Mesothelial cell of epicardium (in vitro differentiated cells): ENCODE measurements around the gene MYO1H. TPM values are rescaled to one million over a fixed set of nuclear protein-coding genes. Genes with fewer than 3 reads are reported as not detected.

Experiments used
- DNase-seq, 2 experiments: peaks; one replicate each; pipeline ENCODE4 v3.0.0; 2021; ENCODE audit warnings: low spot score in 2 of 2; ENCODE audit not compliant: unreplicated experiment in 2 of 2
- H3K27ac Mint-ChIP-seq: 2 replicates; pipeline ENCODE4 v1.8.0; 2021; ENCODE audit warnings: mixed read lengths
- H3K27me3 Mint-ChIP-seq: 2 replicates; pipeline ENCODE4 v1.8.0; 2021; ENCODE audit warnings: low read depth, mixed read lengths
- H3K36me3 Mint-ChIP-seq: 2 replicates; pipeline ENCODE4 v1.8.0; 2021; ENCODE audit warnings: mixed read lengths
- H3K4me1 Mint-ChIP-seq: 2 replicates; pipeline ENCODE4 v1.8.0; 2021; ENCODE audit warnings: mixed read lengths
- H3K4me3 Mint-ChIP-seq: 2 replicates; pipeline ENCODE4 v1.8.0; 2021; ENCODE audit warnings: mild to moderate bottlenecking, moderate library complexity, mixed read lengths
- H3K9me3 Mint-ChIP-seq: 2 replicates; pipeline ENCODE4 v1.8.0; 2021; ENCODE audit warnings: mixed read lengths
- total RNA-seq: library from RNA; stranded (reverse); gene quantifications from 3 replicates; pipeline ENCODE4 v1.2.1, GENCODE V29; 2021
- TF ChIP-seq, protein P1 (sequence below): fragments of 200-600 bp; sonication (generic); IDR thresholded peaks from one replicate; pipeline ENCODE4 v1.5.0; 2021; ENCODE audit warnings: antibody characterized with exemption; ENCODE audit not compliant: unreplicated experiment

Gene MYO1H
- total RNA-seq, 1 donor from 2014 or later: not detected

DNA sequence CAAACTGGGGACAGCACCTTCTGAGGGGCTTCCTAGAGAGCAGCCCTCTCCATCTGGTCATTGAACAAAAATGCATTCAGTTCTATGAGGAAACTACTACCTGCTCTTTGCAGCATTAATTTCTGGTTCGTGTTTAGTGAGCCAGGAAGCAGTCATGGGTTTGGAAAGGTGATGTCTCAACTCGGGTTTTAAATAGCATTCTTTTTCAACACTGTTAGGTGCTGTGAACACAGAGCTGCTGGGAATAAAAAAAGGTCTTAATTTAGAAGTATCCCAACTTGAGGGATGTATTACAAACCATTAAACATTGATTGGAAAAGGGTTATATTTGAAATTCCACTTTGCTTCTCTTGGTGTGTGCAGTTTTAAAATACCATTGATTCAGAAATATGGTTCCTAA is 9.3 kb downstream of the MYO1H start:
- DNase-seq: no peak
- TF ChIP-seq, protein P1, sequence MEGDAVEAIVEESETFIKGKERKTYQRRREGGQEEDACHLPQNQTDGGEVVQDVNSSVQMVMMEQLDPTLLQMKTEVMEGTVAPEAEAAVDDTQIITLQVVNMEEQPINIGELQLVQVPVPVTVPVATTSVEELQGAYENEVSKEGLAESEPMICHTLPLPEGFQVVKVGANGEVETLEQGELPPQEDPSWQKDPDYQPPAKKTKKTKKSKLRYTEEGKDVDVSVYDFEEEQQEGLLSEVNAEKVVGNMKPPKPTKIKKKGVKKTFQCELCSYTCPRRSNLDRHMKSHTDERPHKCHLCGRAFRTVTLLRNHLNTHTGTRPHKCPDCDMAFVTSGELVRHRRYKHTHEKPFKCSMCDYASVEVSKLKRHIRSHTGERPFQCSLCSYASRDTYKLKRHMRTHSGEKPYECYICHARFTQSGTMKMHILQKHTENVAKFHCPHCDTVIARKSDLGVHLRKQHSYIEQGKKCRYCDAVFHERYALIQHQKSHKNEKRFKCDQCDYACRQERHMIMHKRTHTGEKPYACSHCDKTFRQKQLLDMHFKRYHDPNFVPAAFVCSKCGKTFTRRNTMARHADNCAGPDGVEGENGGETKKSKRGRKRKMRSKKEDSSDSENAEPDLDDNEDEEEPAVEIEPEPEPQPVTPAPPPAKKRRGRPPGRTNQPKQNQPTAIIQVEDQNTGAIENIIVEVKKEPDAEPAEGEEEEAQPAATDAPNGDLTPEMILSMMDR: no peak
- Mint-ChIP-seq H3K27me3 (peaks cover 25% of the 10 kb centered on the region), H3K4me3 (no peak overlapping the region), H3K4me1 (peaks cover 6% of the 10 kb centered on the region), H3K36me3 (no peaks in the 10 kb centered on the region), H3K27ac (no peak overlapping the region), H3K9me3 (no peaks in the 10 kb centered on the region)

DNA sequence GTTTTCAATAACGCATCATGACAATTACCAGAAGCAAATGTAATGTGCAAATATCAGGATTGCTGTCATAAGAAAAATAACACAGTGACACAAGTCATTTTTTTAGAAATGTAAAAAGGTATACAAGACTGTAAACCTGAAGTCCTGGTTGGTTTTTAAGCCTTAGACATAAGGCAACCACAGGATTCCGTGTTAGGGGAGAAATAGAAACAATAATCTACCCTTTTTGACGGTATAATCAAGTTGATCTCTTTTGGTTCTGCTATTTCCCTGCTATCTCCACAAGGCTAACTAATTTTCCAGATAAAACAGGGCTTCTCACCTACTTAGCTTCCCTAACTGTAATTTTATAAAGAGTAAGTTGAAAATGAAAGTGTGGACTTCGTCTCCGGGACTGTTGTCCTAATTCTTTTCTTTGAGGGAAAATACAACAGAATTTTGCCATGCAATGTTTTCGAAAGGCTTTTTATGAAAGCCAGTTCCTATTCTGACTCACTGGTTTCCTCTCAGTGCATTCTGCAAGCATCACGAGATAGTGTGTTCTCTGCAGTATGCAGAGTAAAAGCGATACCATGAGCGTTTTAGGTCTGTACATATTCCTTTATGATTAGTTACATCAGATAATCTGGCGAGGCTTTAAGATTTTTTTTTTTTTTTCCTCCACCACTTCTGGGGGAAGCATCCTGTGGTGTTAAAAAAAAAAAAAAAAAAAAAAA is 10.6 kb downstream of the MYO1H start:
- TF ChIP-seq, protein P1: no peak
- Mint-ChIP-seq H3K9me3 (no peaks in the 10 kb centered on the region), H3K4me3 (no peak overlapping the region), H3K27ac (no peak overlapping the region), H3K36me3 (no peaks in the 10 kb centered on the region), H3K27me3 (peaks cover 17% of the 10 kb centered on the region), H3K4me1 (peaks cover 18% of the 10 kb centered on the region)
- no peak for DNase-seq

DNA sequence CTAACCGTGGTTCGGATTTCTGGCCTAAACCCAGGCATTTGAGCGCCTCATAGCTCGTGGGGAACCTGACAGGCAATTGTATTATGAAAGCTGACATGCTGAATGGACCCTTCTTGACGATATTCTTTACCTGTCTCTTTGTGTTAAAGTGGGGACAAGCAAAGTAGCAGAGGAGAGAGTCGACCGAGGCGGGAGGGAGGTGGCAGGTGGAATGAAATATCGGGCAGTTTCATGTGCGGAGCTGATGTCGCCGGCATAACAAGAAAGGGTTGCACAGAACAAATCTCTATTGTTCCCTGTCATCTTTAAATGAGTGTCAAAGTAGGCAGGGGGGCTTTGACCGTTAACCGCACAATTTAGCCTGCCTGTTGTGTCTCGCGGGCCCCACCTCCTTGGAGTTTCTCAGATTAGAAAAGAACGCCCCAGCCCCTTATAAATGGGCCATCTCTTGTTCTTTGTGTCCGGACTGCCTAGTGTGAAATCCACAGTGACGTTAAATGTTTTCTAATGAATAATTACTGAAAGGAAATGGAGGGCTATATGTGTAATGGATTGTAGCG is 11.5 kb downstream of the MYO1H start:
- H3K4me1 Mint-ChIP-seq: peaks cover 18% of the 10 kb centered on the region
- peaks cover 15% of the 10 kb centered on the region for H3K27me3 Mint-ChIP-seq
- TF ChIP-seq, protein P1: no peak
- H3K9me3 Mint-ChIP-seq: no peaks in the 10 kb centered on the region
- H3K4me3 Mint-ChIP-seq: no peak overlapping the region
- DNase-seq: no peak
- H3K36me3 Mint-ChIP-seq: no peaks in the 10 kb centered on the region
- no peak overlapping the region for H3K27ac Mint-ChIP-seq

DNA sequence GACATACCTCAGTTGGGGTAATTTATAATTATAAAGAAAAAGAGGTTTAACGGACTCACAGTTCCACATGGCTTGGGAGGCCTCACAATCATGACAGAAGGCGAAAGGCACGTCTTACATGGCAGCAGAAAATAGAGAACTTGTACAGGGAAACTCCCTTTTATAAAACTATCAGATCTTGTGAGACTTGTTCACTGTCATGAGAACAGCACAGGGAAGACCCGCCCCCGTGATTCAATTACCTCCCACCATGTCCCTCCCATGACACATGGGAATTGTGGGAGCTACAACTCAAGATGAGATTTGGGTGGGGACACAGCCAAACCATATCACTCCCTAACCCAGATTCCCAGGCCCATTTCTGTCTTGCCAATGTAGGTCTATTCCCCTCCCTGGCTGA is 22.1 kb downstream of the MYO1H start:
- no peak overlapping the region for H3K27ac Mint-ChIP-seq
- H3K9me3 Mint-ChIP-seq: no peaks in the 10 kb centered on the region
- no peak for DNase-seq
- H3K36me3 Mint-ChIP-seq: no peaks in the 10 kb centered on the region
- H3K4me3 Mint-ChIP-seq: no peak overlapping the region
- TF ChIP-seq, protein P1: no peak
- H3K4me1 Mint-ChIP-seq: no peaks in the 10 kb centered on the region
- H3K27me3 Mint-ChIP-seq: peaks cover 67% of the 10 kb centered on the region

DNA sequence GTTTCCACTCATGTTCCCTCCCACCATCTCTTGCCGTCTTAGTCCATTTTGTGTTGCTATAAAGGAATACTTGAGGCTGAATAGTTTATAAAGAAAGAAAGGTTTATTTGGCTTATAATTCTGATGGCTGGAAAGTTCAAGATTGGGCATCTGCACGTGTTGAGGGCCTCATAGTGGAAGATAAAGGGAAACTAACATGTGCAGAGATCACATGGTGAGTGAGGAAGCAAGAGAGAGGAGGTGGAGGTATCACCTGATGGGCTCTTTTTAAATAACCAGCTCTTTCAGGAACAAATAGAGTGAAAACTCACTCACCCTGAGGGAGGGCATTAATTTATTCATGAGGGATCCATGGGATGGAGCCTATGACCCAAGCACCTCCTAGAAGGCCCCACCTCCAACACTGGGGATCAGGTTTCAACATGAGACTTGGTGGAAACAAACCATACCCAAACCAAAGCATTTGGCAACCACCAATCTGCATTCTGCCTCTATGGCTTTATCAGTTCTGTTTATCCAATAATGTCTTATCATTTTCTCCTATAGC is 29.5 kb downstream of the MYO1H start:
- Mint-ChIP-seq H3K9me3 (peaks cover 4% of the 10 kb centered on the region), H3K4me3 (no peak overlapping the region), H3K27ac (no peak overlapping the region), H3K4me1 (no peaks in the 10 kb centered on the region), H3K36me3 (no peaks in the 10 kb centered on the region), H3K27me3 (peaks cover 54% of the 10 kb centered on the region)
- TF ChIP-seq, protein P1: no peak
- DNase-seq: no peak
